Mucosa of descending colon (tissue), 3 donors: Measurements from ENCODE around the gene NEFH. TPM values are rescaled to one million over a fixed set of nuclear protein-coding genes. Genes with fewer than 3 reads are reported as not detected.

Experiments
- ATAC-seq: fragments of 200-7000 bp; cut with Tn5 transposase; one replicate; pipeline ENCODE4 v1.9.1; 2020; ENCODE audit warnings: mild to moderate bottlenecking, moderate library complexity
- DNase-seq, 3 donors: peaks; one replicate each; pipeline ENCODE4 v3.0.0-alpha.2; 2020
- H3K36me3 ChIP-seq: fragments of 200-600 bp; one replicate; pipeline ENCODE4 v1.8.0; 2021; ENCODE audit warnings: low read depth, mild to moderate bottlenecking
- H3K4me1 ChIP-seq: fragments of 200-600 bp; one replicate; pipeline ENCODE4 v1.8.0; 2021; ENCODE audit warnings: low read depth, mild to moderate bottlenecking
- H3K4me3 ChIP-seq: fragments of 200-600 bp; one replicate; pipeline ENCODE4 v1.8.0; 2021; ENCODE audit warnings: mild to moderate bottlenecking
- H3K9me3 ChIP-seq: fragments of 200-600 bp; one replicate; pipeline ENCODE4 v1.8.0; 2021; ENCODE audit warnings: mild to moderate bottlenecking
- CTCF ChIP-seq: fragments of 200-600 bp; IDR thresholded peaks from one replicate; pipeline ENCODE4 v1.8.0; 2022; ENCODE audit warnings: antibody characterized with exemption, mild to moderate bottlenecking
- intact Hi-C, 2 donors: fragments of 100-400 bp; cut with DNase I in 1 of 2; cut with micrococcal nuclease in 1 of 2; formaldehyde crosslinking; loops; one replicate each; pipeline versions ENCODE4 v1.11.0 to v1.11.1; 2022; cut with DNase I, micrococcal nuclease
- total RNA-seq, 3 donors: library from RNA; stranded (reverse); fragmentation: NEBNext Ultra II Directional in 2 of 3; extraction: Animal tissue kit (Norgen Biotek cat#: 25700) in 2 of 3; gene quantifications; one replicate each; pipeline versions ENCODE4 v1.2.1 to v1.2.4, GENCODE V29; 2021 to 2023
- donor health status: DM: no; HTN: no; CAD: no; lungs with moderate emphysema.
- donor health status: DM: no; HTN: no; CAD: no.
- donor health status: DM: no; HTN: yes; CAD: no.

NEFH gene
- total RNA-seq, 3 donors from 2014 or later, result 0.19 to 2.3 (median 0.23) TPM

- no peaks in the 10 kb centered on the region for H3K36me3 ChIP-seq
- DNase-seq, result peak in 1 of 3 donors; percentile 36
- no peak for ATAC-seq
- no peaks in the 10 kb centered on the region for H3K4me1 ChIP-seq
- intact Hi-C loops, result no loop called here
- H3K4me3 ChIP-seq, result no peak overlapping the region
- no peak for TF ChIP-seq CTCF
- no peaks in the 10 kb centered on the region for H3K9me3 ChIP-seq
Measured at GRCh38 chr22:29503811-29504372, 23.9 kb downstream of the NEFH start.

- Histone ChIP-seq H3K4me1 (no peaks in the 10 kb centered on the region), H3K9me3 (no peaks in the 10 kb centered on the region), H3K4me3 (no peak overlapping the region), H3K36me3 (no peaks in the 10 kb centered on the region)
- ATAC-seq (no peak), DNase-seq (no peak)
- intact Hi-C loops, result no loop called here
- TF ChIP-seq CTCF, result no peak
Measured at GRCh38 chr22:29509298-29509697, 29.3 kb downstream of the NEFH start.

- ATAC-seq (no peak), DNase-seq (no peak)
- no peak for TF ChIP-seq CTCF
- intact Hi-C loops, result no loop called here
- Histone ChIP-seq H3K36me3 (no peaks in the 10 kb centered on the region), H3K4me1 (no peaks in the 10 kb centered on the region), H3K9me3 (no peaks in the 10 kb centered on the region), H3K4me3 (no peak overlapping the region)
Measured at GRCh38 chr22:29509815-29510214, 29.8 kb downstream of the NEFH start.

GRCh38 chr22:29510542-29510941 is 30.5 kb downstream of the NEFH start:
- Histone ChIP-seq H3K9me3 (no peaks in the 10 kb centered on the region), H3K4me3 (no peak overlapping the region), H3K4me1 (no peaks in the 10 kb centered on the region), H3K36me3 (no peaks in the 10 kb centered on the region)
- ATAC-seq (no peak), DNase-seq (no peak)
- intact Hi-C loops, result no loop called here
- TF ChIP-seq CTCF, result no peak

GRCh38 chr22:29511126-29511862 is 31.3 kb downstream of the NEFH start:
- intact Hi-C loops, result no loop called here
- Histone ChIP-seq H3K4me1 (no peaks in the 10 kb centered on the region), H3K9me3 (no peaks in the 10 kb centered on the region), H3K36me3 (no peaks in the 10 kb centered on the region), H3K4me3 (no peak overlapping the region)
- no peak for TF ChIP-seq CTCF
- no peak for DNase-seq
- no peak for ATAC-seq
